ENCODE measurements around the gene AVP. TPM values are rescaled to one million over a fixed set of nuclear protein-coding genes. Genes with fewer than 3 reads are reported as not detected.

The AVP gene
- total and polyA plus RNA-seq, 2 of the 13 experiments (the other 11 are each of a cell fraction or from before 2014, with no cell fraction given) = 0.12 TPM; not detected in 1

DNA sequence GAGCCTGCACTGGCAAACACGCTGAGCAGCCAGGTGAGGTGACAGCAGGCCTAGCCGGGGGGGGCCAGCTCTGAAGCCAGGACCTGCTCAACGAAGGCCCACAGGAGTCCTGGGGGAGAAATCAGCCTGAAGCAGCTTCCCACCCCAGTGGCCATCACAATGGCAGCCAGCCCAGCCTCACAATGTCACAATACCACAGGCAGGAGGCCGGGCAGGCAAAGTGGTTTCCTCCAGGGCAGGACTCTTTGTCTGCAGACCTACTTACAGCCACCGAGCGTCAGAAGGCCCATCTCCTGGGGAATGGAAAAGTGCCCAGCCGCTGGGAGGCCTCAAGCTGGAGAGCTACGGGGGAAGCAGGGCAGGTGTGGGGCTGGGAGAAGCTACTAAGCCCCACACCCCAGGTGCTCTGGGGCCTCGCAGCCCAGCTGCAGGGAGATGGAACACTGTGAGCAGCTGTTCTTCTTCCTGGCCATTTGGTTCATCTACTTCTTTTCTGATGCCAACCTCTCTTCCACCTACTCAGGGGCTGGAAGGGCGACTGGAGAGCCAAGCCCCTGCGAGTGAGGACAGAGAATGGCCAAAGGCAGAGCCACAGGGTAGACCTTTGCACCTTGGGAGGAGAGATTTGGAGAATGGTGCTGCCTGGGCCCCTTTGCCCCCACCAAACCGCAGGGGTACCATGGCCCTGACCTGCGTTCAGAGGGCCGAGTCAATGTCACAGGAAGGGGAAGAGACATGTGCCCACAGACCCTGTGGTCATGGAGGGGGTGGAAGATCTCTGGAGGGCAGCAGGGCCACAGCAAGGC lies 22.3 kb upstream of the AVP start (continued):
- TF ChIP-seq, protein P1, sequence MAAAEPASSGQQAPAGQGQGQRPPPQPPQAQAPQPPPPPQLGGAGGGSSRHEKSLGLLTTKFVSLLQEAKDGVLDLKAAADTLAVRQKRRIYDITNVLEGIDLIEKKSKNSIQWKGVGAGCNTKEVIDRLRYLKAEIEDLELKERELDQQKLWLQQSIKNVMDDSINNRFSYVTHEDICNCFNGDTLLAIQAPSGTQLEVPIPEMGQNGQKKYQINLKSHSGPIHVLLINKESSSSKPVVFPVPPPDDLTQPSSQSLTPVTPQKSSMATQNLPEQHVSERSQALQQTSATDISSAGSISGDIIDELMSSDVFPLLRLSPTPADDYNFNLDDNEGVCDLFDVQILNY (CRISPR knock-in tag; conservative IDR thresholded peaks at IDR 0.05) = peak; percentile 15; the same call in 1 of the 2 replicates
- TF ChIP-seq CENPT (CRISPR knock-in tag; IDR thresholded peaks at IDR 0.05; ENCODE audit: low read depth) (no peak), ZNF768 (CRISPR knock-in tag; IDR thresholded peaks at IDR 0.05) (no peak), ZBTB20 (CRISPR knock-in tag; IDR thresholded peaks at IDR 0.05; ENCODE audit: borderline replicate concordance, low read depth) (no peak), SIN3B (IDR thresholded peaks at IDR 0.05; ENCODE audit: low read length) (no peak), FOXK2 (IDR thresholded peaks at IDR 0.05) (no peak), ZNF367 (CRISPR knock-in tag; IDR thresholded peaks at IDR 0.05; ENCODE audit: borderline replicate concordance) (no peak), HMG20A (CRISPR knock-in tag; IDR thresholded peaks at IDR 0.05; ENCODE audit: borderline replicate concordance) (no peak), TAF15 (IDR thresholded peaks at IDR 0.05; ENCODE audit: low read depth, low read length, poor library complexity, severe bottlenecking) (no peak), KDM3A (CRISPR knock-in tag; IDR thresholded peaks at IDR 0.05; ENCODE audit: low read depth) (0 out of 2 replicates have a peak, but pooled peaks have one; percentile 82), ZFY (CRISPR knock-in tag; IDR thresholded peaks at IDR 0.05) (peak; percentile 62; the same call in 1 of the 2 replicates), ZNF124 (CRISPR knock-in tag; IDR thresholded peaks at IDR 0.05) (peak; percentile 62; the same call in 1 of the 2 replicates), NPAS2 (CRISPR knock-in tag; IDR thresholded peaks at IDR 0.05; ENCODE audit: borderline replicate concordance) (no peak), ASH2L (IDR thresholded peaks at IDR 0.05; ENCODE audit: insufficient read length, low read depth, low read length) (peak; percentile 24), SIX1 (CRISPR knock-in tag; IDR thresholded peaks at IDR 0.05; ENCODE audit: borderline replicate concordance) (0 out of 2 replicates have a peak, but pooled peaks have one; percentile 18), ZNF570 (CRISPR knock-in tag; IDR thresholded peaks at IDR 0.05; ENCODE audit: borderline replicate concordance) (no peak), SMAD9 (CRISPR knock-in tag; IDR thresholded peaks at IDR 0.05) (peak; percentile 69; the same call in 1 of the 2 replicates), KMT2A (CRISPR knock-in tag; IDR thresholded peaks at IDR 0.05) (no peak), ZKSCAN8 (CRISPR knock-in tag; IDR thresholded peaks at IDR 0.05; ENCODE audit: borderline replicate concordance) (no peak), MEF2D (CRISPR knock-in tag; IDR thresholded peaks at IDR 0.05) (0 out of 2 replicates have a peak, but pooled peaks have one; percentile 49), REPIN1 (CRISPR knock-in tag; IDR thresholded peaks at IDR 0.05; ENCODE audit: borderline replicate concordance, low read depth) (peak; percentile 82; the same call in 1 of the 2 replicates)
- TF ChIP-seq, protein P2, sequence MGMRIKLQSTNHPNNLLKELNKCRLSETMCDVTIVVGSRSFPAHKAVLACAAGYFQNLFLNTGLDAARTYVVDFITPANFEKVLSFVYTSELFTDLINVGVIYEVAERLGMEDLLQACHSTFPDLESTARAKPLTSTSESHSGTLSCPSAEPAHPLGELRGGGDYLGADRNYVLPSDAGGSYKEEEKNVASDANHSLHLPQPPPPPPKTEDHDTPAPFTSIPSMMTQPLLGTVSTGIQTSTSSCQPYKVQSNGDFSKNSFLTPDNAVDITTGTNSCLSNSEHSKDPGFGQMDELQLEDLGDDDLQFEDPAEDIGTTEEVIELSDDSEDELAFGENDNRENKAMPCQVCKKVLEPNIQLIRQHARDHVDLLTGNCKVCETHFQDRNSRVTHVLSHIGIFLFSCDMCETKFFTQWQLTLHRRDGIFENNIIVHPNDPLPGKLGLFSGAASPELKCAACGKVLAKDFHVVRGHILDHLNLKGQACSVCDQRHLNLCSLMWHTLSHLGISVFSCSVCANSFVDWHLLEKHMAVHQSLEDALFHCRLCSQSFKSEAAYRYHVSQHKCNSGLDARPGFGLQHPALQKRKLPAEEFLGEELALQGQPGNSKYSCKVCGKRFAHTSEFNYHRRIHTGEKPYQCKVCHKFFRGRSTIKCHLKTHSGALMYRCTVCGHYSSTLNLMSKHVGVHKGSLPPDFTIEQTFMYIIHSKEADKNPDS (CRISPR knock-in tag; IDR thresholded peaks at IDR 0.05) = peak; percentile 95
- TF ChIP-seq, protein P3, sequence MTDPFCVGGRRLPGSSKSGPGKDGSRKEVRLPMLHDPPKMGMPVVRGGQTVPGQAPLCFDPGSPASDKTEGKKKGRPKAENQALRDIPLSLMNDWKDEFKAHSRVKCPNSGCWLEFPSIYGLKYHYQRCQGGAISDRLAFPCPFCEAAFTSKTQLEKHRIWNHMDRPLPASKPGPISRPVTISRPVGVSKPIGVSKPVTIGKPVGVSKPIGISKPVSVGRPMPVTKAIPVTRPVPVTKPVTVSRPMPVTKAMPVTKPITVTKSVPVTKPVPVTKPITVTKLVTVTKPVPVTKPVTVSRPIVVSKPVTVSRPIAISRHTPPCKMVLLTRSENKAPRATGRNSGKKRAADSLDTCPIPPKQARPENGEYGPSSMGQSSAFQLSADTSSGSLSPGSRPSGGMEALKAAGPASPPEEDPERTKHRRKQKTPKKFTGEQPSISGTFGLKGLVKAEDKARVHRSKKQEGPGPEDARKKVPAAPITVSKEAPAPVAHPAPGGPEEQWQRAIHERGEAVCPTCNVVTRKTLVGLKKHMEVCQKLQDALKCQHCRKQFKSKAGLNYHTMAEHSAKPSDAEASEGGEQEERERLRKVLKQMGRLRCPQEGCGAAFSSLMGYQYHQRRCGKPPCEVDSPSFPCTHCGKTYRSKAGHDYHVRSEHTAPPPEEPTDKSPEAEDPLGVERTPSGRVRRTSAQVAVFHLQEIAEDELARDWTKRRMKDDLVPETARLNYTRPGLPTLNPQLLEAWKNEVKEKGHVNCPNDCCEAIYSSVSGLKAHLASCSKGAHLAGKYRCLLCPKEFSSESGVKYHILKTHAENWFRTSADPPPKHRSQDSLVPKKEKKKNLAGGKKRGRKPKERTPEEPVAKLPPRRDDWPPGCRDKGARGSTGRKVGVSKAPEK (CRISPR knock-in tag; IDR thresholded peaks at IDR 0.05; ENCODE audit: borderline replicate concordance) = peak; percentile 69; the same call in 1 of the 2 replicates

Measured in HepG2 (cell line).